Activated CD4-positive, alpha-beta T cell treated with anti-CD3 and anti-CD28 coated beads, Interleukin-2, amount 50 U/mL, for 1 hour (primary cell): Measurements from ENCODE around the gene KRTAP16-1.
"Not testable (repeated sequence)": the region's sequence is repeated elsewhere in the genome, so short reads cannot be mapped to it uniquely, and the experiment has no call there.

Experiments used
- DNase-seq: peaks from one replicate; pipeline ENCODE4 v3.0.0-alpha.2; 2020

The KRTAP16-1 gene

DNA sequence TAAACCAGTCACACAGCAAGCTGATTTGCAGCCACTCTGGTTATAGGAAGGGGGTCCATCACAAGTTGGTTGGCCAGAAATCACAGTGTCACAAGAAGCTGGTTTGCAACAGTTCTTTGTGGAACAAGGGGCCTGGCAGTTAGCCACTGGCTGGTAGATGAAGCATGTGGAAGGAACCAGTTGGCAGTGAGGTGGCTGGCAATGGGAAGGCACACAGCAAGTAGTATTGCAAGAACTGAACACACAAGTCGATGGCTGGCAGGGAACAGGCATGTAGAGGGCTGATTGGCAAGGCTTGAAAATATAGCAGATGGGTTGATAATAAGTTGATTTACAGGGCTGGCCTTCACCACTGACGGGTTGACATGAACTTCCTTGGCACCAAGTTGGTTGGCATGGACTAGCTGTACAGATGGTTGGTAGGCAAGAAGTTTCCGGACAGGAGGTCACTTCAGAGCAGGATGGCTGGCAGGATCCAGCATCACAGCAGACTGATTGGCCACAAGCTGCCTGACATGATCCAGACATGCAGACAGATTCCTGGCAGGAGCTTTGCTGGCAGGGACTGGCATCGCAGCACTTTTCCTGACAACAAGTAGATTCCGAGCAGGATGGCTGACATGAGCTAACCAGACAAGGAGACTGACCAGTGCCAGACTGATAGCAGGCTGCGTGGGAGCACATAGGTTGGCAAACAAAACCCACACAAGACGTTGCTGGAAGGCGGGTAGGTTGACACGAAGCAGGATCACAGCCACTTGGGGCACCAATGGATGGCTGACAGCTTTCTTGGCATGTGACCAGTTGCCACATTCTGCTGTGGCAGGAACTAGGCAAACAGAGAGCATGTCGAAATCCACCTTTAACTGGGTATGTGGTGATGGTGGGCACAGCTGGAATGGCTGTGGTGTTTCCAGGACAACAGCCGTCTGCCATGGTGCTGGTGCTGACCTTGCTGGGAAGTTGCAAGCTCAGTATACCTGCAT is 6.9 kb downstream of the KRTAP16-1 start, which contains the start of gene KRTAP29-1:
TSS of gene KRTAP29-1 (minus strand) at position 936 of the 986 bp plus-strand sequence. CDS start at position 936, 0 bp downstream.
- DNase-seq = no peak

DNA sequence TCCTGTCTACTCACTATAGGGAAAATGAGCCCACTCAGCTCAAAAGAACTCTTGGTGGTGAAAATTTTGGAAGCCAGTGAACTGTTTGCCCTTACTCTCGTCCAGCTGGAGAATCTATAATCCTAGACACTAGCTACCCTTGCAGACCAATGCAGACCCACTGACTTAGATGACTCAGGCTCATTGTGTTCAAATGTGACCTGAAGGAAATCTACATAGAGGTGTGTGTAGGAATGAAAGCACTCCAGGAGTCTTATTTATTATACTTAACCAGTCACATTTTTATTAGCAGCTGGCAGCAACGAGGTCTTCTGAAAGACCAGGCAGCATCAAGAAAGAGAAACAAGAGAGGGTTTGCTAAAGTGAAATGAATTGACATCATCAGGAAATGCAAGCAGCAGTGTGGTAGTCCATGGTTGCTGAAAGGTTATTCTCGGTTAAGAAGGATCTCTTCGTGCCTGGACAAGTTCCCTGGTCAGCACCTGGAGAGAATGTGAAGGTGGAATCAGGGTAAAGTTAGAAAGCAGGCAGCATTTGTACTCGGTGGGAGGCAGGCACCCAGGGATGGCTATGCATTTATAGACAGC is 7.8 kb downstream of the KRTAP16-1 start:
- no peak for DNase-seq

DNA sequence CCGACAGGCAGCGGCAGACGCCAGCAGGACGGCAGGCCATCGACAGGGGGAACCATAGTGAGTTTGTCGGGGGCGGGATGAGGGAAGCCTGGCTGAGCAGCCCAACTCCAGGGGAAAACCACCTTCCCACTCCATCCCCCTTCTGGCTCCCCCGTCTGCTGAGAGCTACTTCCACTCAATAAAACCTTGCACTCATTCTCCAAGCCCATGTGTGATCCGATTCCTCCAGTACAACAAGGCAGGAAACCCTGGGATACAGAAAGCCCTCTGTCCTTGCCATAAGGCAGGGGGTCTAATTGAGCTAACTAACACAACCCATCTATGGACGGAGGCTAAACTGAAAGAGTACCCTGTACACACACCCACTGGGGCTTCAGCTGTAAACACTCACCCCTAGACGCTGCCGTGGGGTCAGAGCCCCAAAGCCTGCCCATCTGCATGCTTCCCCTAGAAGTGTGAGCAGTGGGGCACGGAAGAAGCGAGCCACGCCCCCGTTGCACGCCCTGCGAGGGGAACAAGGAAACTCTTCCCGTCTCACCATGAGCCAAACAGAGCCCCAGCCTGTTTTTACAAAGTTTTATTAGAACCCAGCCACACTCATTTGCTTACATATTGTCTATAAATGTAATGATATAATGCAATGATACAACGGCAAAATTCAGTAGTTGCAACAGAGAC is 10.5 kb downstream of the KRTAP16-1 start:
- no peak for DNase-seq

DNA sequence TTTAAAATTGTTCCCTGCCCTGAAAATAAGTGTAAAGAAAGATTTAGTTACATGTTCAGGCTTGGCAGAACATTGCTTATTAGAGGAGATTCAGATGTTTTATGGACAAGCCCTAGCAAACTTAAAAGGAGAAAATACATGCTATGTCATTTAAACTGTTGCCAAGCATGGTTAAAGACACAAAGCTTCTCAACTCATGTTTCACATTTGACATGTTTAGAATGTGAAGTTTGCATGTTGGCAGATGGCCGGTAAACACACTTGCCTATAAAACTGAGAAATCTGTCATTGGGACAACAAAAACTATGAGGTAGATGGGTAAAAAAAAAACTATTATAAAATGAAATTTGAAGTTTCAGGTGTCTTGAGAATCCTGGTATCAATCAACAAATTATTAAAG is 12.3 kb downstream of the KRTAP16-1 start:
- DNase-seq = no peak

DNA sequence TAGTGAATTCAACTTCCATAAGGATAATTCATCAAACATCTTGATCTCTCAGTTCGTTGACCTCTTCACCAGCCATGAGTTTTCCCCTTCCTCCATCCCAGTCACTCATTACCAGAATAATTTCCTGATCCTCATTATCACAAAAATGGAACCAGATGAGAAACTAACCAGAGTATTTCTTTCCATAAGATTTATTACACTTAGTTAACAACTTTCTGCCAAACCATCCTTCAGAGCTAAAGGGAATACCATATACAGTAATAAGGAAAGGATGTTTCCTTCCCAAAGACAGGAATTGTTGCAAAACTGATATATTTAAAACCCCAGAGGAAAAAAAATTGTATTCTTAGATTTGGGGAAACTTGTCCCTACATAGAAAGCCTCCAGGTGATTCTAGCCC is 15.1 kb downstream of the KRTAP16-1 start:
- no peak for DNase-seq

DNA sequence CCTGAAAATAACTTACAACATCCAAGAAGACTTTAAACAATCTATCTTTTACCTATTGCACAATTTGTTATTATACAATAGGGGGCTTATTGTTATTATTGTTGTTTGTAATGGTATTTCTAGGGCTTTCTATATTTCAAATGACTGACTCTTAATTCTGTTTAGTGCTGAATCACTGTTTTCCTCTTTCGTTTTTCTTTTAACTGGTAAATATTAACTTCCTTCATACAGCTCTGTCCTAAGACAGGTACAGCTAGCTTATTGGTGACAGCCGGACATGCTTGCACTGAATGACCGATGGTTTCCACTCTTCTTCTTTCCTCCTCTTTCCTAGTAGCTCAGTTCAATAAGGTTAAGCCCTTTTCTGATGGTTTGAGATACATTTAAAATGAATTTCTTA is 22.1 kb downstream of the KRTAP16-1 start:
- no peak for DNase-seq

DNA sequence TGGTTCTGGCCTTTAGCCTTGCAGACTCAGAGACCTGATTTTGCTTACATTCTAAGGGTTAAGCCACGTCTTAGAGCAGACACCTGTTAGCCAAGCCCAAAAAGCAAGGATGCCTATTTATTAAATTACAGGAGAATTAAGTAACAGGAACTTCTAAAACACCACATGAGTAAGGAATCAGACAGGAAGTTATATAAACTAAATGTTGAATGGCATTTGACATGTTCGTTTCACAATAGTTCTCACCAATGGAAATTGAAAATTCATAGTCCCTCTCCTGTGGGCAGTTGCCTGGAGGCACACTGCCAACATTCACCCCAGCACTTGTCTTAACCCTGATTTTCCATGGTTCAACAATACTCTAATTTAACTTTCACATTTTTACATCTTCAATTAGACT is 24.6 kb downstream of the KRTAP16-1 start:
- DNase-seq = no peak

DNA sequence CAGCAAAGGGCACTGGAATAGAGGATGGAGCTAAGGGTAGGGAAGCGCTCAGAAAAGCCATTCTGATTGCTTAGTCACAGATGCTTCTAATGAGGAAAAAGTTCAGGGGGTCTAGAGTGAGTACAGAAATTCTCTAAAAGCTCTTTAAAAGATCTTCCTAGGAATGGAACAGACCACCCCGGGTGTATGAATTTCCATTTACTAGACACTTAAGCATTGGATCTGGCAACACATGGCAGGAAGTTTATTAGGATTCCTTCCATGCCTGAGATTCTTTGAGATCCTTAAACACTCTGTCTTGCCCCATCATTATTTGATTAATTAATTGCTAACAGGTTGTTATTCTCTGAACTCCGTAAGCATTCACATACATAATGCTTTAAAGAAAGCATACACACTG is 25.1 kb downstream of the KRTAP16-1 start:
- DNase-seq = no peak

DNA sequence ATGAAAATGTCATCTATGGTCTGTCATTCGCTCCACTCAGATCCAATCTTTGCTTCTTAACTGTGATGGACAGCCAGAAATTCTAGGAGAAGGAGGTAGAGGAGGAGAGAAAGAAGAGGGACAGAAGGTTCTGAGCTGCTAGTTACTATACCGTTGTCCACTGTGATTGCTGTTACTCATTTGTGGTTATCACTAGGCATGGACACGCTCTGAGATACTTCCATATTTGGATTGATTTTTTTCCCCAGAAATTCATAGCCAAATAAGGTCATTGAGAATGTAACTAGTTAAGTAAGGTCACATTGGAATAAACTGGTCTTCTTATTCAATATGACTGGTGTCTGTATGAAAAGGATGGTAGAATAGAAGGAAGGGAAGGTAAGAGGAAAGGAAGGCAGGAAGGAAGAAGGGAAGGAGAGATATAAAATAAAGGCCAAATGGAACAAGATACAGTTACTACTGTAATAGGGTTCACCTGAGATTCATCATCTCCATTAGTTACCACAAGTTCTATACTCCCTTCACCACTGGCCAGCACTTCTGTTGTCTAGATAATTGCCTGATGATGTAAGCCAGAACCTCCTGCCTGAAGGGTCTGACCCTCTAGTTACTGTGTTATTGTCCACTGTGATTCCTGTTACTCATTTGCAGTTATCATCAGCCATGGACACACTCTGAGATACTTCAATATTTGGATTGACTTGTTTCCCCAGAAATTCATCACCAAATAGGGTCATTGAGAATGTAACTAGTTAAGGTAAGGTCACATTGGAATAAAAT is 30.7 kb downstream of the KRTAP16-1 start:
- no peak for DNase-seq

DNA sequence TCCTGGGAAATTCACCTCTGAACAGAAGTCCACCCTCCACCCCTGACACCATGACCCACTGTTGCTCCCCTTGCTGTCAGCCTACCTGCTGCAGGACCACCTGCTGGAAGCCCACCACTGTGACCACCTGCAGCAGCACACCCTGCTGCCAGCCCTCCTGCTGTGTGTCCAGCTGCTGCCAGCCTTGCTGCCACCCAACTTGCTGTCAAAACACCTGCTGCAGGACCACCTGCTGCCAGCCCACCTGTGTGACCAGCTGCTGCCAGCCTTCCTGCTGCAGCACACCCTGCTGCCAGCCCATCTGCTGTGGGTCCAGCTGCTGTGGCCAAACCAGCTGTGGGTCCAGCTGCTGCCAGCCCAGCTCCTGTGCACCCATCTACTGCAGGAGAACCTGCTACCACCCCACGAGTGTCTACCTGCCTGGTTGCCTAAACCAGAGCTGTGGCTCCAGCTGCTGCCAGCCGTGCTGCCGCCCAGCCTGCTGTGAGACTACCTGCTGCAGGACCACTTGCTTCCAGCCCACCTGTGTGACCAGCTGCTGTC is 33.4 kb downstream of the KRTAP16-1 start, which contains the start of gene KRTAP9-7:
TSS of gene KRTAP9-7 (plus strand) at position 51 of the 543 bp plus-strand sequence. CDS start at position 51, 0 bp downstream.
- DNase-seq = not testable (repeated sequence)

DNA sequence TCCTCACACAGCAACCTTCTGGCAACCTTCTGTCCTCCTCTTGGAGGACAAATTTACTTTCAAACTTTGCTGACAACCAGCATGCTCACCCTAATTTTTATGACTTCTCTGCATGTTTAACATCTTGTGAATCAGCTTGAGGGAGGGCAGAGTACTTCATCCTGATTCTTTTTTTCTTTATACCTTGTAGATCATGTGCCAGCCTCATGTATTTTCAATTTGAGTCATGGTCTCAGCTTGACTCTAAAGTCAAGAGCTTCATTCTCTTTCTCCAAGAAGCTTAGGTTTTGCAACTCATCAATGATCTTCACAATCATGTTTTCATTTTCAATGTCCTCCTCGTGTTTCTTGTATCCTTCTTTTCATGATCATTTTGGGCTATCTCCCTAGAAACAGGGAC is 37.3 kb downstream of the KRTAP16-1 start:
- no peak for DNase-seq

DNA sequence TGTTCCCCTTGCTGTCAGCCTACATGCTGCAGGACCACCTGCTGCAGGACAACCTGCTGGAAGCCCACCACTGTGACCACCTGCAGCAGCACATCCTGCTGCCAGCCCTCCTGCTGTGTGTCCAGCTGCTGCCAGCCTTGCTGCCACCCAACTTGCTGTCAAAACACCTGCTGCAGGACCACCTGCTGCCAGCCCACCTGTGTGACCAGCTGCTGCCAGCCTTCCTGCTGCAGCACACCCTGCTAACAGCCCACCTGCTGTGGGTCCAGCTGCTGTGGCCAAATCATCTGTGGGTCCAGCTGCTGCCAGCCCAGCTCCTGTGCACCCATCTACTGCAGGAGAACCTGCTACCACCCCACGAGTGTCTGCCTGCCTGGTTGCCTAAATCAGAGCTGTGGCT is 37.8 kb downstream of the KRTAP16-1 start:
- not testable (repeated sequence) for DNase-seq

DNA sequence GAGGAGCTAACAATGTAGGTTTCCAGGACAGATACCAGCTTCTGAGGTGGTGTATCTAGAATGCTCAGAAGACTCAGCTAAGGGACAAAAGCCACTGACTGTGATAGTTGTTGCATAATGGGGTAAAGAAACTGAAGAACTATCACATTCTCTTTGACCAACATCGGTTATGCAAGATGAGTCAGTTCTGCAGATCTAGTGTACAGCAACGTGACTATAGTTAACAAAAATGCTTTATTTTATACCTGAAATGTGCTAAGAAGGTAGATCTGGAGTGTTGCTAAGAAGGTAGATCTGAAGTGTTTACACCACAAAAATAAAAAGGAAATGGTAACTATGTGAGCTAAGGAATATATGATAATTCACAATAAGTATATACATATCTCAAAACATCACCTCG is 41.4 kb downstream of the KRTAP16-1 start:
- DNase-seq = no peak

DNA sequence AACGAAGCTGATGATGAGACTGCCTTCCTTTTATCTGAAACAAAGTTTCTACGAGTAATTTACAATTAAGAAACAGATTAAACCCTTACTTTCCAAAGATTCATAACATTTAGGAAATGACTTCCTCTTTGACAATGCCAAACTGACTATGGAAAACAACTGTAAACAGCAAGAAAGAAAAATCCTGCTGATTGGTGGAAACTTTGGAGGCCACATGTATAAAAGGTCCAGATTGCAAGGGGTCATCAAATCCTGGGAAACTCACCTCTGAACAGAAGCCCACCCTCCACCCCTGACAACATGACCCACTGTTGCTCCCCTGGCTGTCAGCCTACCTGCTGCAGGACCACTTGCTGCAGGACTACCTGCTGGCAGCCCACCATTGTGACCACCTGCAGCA is 44.0 kb downstream of the KRTAP16-1 start, which contains the start of gene KRTAP9-6:
TSS of gene KRTAP9-6 (plus strand) at position 301 of the 400 bp plus-strand sequence. CDS start at position 301, 0 bp downstream.
- DNase-seq = no peak

DNA sequence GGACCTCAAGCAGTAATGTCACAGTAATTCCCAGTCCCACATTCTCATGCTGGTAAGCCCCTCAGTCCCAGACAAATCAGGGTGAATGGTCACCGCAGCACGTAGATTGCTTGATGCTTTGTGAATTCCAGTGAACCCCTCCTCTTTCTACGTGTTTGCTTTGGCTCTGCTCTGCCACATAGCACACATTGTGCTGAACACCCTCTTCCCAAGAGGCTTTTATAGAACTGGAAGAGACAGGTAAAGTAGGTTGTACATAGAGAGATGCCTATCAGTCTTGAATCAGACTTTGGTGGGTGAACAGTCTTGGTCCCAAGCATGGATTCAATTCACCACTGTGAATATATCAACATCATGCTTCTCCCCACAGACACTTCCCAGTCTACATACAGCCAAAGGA is 44.5 kb downstream of the KRTAP16-1 start:
- DNase-seq = no peak

DNA sequence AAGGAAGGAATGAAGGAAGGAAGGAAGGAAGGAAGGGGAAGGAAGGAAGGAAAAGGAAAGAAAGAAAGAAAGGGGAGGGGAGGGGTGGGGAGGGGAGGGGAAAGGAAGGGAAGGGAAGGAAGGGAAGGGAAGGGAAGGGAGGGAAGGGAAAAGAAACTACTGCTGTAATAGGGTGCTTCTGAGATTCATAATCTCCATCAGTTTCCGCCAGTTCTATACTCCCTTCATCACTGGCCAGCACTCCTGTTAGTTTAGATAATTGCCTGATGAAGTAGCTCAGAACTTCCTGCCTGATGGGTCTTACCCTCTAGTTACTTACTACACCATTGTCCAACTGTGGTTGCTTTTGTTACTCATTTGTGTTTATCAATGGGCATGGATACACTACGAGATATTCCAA is 45.9 kb downstream of the KRTAP16-1 start:
- no peak for DNase-seq

DNA sequence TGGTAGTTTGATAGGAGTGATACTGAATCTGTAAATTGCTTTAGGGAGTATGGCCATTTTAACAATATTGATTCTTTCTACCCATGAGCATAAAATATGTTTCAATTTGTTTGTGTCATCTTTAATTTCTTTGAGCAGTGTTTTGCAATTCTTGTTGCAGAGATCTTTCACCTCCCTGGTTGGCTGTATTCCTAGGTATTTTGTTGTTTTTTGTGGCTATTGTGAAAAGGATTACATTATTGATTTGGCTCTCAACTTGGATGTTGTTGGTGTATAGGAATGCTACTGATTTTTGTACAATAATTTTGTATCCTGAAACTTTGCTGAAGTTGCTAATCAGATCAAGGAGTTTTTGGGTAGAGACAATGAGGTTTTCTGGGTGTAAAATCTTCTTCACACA is 50.7 kb downstream of the KRTAP16-1 start:
- DNase-seq = no peak
